ENCODE results near the gene MAN1A1. TPM values are rescaled to one million over a fixed set of nuclear protein-coding genes. Genes with fewer than 3 reads are reported as not detected.
A peak's percentile ranks its signal among the peaks of the same experiment; 100 is the strongest.

The MAN1A1 gene
- total RNA-seq (228 and 245 TPM in 2 replicates), polyA plus RNA-seq (112 and 117 TPM in 2 replicates)

GRCh38 chr6:119349361-119350201 is at the start of gene MAN1A1:
TSS of gene MAN1A1 (minus strand) at chr6:119349761. CDS start at chr6:119349065, 696 bp downstream.
- 1% methylated on average over 66 of the region's 103 CpGs for WGBS (ENCODE audit: low lambda C conversion rate, missing lambda C conversion rate)
- H3K9me3 ChIP-seq (ENCODE audit: low read depth) = no peaks in the 10 kb centered on the region
- peaks cover 31% of the 10 kb centered on the region for H4K20me1 ChIP-seq (ENCODE audit: insufficient read depth, poor library complexity, severe bottlenecking)
- peak within 1 kb of the TSS; percentile 96 for H3K27ac ChIP-seq
- H3K4me3 ChIP-seq = peak within 1 kb of the TSS; percentile 91
- TF ChIP-seq EZH2phosphoT487 (IDR thresholded peaks at IDR 0.05; ENCODE audit: low read depth, severe bottlenecking, unreplicated experiment) = no peak
- TF ChIP-seq EZH2 (IDR thresholded peaks at IDR 0.05; ENCODE audit: borderline replicate concordance) = no peak
- TF ChIP-seq, protein P1, sequence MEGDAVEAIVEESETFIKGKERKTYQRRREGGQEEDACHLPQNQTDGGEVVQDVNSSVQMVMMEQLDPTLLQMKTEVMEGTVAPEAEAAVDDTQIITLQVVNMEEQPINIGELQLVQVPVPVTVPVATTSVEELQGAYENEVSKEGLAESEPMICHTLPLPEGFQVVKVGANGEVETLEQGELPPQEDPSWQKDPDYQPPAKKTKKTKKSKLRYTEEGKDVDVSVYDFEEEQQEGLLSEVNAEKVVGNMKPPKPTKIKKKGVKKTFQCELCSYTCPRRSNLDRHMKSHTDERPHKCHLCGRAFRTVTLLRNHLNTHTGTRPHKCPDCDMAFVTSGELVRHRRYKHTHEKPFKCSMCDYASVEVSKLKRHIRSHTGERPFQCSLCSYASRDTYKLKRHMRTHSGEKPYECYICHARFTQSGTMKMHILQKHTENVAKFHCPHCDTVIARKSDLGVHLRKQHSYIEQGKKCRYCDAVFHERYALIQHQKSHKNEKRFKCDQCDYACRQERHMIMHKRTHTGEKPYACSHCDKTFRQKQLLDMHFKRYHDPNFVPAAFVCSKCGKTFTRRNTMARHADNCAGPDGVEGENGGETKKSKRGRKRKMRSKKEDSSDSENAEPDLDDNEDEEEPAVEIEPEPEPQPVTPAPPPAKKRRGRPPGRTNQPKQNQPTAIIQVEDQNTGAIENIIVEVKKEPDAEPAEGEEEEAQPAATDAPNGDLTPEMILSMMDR (IDR thresholded peaks at IDR 0.05; ENCODE audit: poor library complexity) = peak; percentile 11
- no peaks in the 10 kb centered on the region for H3K9me2 ChIP-seq (replicated peaks; ENCODE audit: insufficient read depth)
- H3K27me3 ChIP-seq = no peaks in the 10 kb centered on the region
- H3K36me3 ChIP-seq (replicated peaks; ENCODE audit: insufficient read depth, low read depth) = no peaks in the 10 kb centered on the region
- H3K79me2 ChIP-seq = peaks cover 75% of the 10 kb centered on the region
- peak within 1 kb of the TSS; percentile 58 for H2AFZ ChIP-seq
- peaks cover 17% of the 10 kb centered on the region for H3K4me1 ChIP-seq (ENCODE audit: insufficient read depth)
- H3K4me2 ChIP-seq = peak within 1 kb of the TSS; percentile 85
- DNase-seq (ENCODE audit: low spot score) = peak; percentile 95

DNA sequence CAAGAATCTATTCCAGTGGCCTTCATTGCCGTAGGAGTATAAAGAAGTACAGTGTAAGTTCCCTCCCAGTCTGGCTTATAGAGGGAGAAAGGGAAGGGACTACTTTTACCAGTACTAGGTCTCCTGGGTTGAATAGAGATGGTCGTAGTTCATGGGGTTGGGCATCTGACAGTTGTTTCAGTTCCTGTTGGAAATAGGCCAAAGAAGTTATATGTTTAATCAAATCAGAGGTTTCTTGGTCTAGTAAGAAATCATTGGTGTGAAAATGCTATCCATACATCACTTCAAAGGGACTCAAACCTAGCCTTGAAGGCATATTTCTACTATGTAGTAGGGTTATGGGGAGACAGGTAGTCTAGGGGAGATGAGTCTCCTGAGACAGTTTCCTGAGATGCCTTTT is 45.6 kb upstream of the MAN1A1 start:
- Histone ChIP-seq H3K9me3 (ENCODE audit: low read depth) (no peaks in the 10 kb centered on the region), H3K79me2 (no peaks in the 10 kb centered on the region), H4K20me1 (ENCODE audit: insufficient read depth, poor library complexity, severe bottlenecking) (no peaks in the 10 kb centered on the region), H2AFZ (no peak overlapping the region), H3K36me3 (replicated peaks; ENCODE audit: insufficient read depth, low read depth) (no peaks in the 10 kb centered on the region), H3K27ac (no peak overlapping the region), H3K4me1 (ENCODE audit: insufficient read depth) (no peaks in the 10 kb centered on the region), H3K27me3 (no peaks in the 10 kb centered on the region), H3K9me2 (replicated peaks; ENCODE audit: insufficient read depth) (no peaks in the 10 kb centered on the region), H3K4me3 (no peak overlapping the region), H3K4me2 (no peak overlapping the region)
- TF ChIP-seq EZH2 (IDR thresholded peaks at IDR 0.05; ENCODE audit: borderline replicate concordance) = no peak
- no peak for TF ChIP-seq EZH2phosphoT487 (IDR thresholded peaks at IDR 0.05; ENCODE audit: low read depth, severe bottlenecking, unreplicated experiment)
- TF ChIP-seq, protein P1 (IDR thresholded peaks at IDR 0.05; ENCODE audit: poor library complexity) = no peak
- no peak for DNase-seq (ENCODE audit: low spot score)
- 94% methylated on average over 2 of the region's 2 CpGs for WGBS (ENCODE audit: low lambda C conversion rate, missing lambda C conversion rate)

- H3K27me3 ChIP-seq = no peaks in the 10 kb centered on the region
- no peak overlapping the region for H2AFZ ChIP-seq
- H3K27ac ChIP-seq = no peak overlapping the region
- no peak overlapping the region for H3K4me3 ChIP-seq
- DNase-seq (ENCODE audit: low spot score) = no peak
- H3K36me3 ChIP-seq (replicated peaks; ENCODE audit: insufficient read depth, low read depth) = no peaks in the 10 kb centered on the region
- no peak overlapping the region for H3K4me2 ChIP-seq
- H3K4me1 ChIP-seq (ENCODE audit: insufficient read depth) = no peaks in the 10 kb centered on the region
- H3K9me2 ChIP-seq (replicated peaks; ENCODE audit: insufficient read depth) = no peaks in the 10 kb centered on the region
- no peak for TF ChIP-seq EZH2 (IDR thresholded peaks at IDR 0.05; ENCODE audit: borderline replicate concordance)
- TF ChIP-seq EZH2phosphoT487 (IDR thresholded peaks at IDR 0.05; ENCODE audit: low read depth, severe bottlenecking, unreplicated experiment) = no peak
- TF ChIP-seq, protein P1 (IDR thresholded peaks at IDR 0.05; ENCODE audit: poor library complexity) = no peak
- no peaks in the 10 kb centered on the region for H3K9me3 ChIP-seq (ENCODE audit: low read depth)
- H4K20me1 ChIP-seq (ENCODE audit: insufficient read depth, poor library complexity, severe bottlenecking) = no peaks in the 10 kb centered on the region
- no peaks in the 10 kb centered on the region for H3K79me2 ChIP-seq
These were observed 40.8 kb upstream of the MAN1A1 start for GRCh38 chr6:119390247-119390793.

Measured in hepatocyte (in vitro differentiated cells).